GM12801 (cell line): ENCODE results near the gene IL17RC.

Source experiments
- CTCF ChIP-seq: IDR thresholded peaks from one replicate; pipeline ENCODE4 v1.5.1; 2011; ENCODE audit warnings: control low read depth; ENCODE audit not compliant: insufficient read length; ENCODE audit errors: extremely low read depth

The IL17RC gene

GRCh38 chr3:9899289-9899791, 17.6 kb upstream of the IL17RC start:
- TF ChIP-seq CTCF: no peak

GRCh38 chr3:9901967-9902366, 14.9 kb upstream of the IL17RC start:
- no peak for TF ChIP-seq CTCF

GRCh38 chr3:9902372-9903237, 14.3 kb upstream of the IL17RC start, which contains the start of gene IL17RE:
IL17RE (plus strand) TSS chr3:9902848; CDS start chr3:9902933, 85 bp downstream.
- no peak for TF ChIP-seq CTCF

GRCh38 chr3:9903238-9903624, 13.7 kb upstream of the IL17RC start:
- TF ChIP-seq CTCF: no peak

GRCh38 chr3:9903904-9904303, 13.0 kb upstream of the IL17RC start:
- TF ChIP-seq CTCF: no peak

- no peak for TF ChIP-seq CTCF
Observed at GRCh38 chr3:9906480-9906879, 10.4 kb upstream of the IL17RC start.

- no peak for TF ChIP-seq CTCF
Observed at GRCh38 chr3:9908286-9908685, 8.6 kb upstream of the IL17RC start.
